GM12873 (cell line): Measurements from ENCODE around the gene CERS6.

Experiments used
- TF ChIP-seq, protein P1 (sequence below): IDR thresholded peaks from 2 replicates; pipeline ENCODE4 v1.5.1; 2012; ENCODE audit warnings: low read depth, mild to moderate bottlenecking, moderate library complexity, low read length, control low read depth; ENCODE audit not compliant: insufficient read depth; ENCODE audit errors: missing control alignments

The CERS6 gene

DNA sequence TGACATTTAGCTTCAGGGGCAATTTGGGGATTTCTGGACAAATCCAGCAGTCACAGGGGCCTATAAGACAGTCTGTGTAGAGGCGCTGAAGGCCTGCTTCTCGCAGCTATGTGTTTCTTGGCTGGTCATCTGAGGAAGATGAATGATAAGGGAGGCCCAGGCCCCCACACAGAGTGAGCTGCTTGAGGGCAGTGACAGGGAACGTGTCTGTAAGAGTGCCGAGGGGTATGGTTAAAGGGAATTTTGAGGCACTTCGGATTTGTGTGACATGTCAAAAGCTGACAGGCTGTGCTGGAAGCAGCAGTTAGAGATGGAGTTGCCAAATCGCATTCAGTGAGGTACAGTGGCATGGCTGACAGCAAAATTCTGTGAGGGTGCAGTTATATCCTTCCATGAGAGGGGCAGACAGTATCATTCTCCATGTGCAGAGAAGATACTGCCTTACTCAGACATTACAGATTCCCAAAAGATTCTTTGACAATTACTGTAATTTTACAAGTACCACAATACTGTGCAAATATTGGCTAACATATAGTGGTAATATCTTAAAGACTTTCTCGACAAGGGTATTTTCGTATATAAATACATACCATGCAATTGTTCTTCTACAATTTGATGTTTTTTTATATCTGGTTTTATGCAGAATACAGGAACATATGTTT is 74.0 kb downstream of the CERS6 start:
- TF ChIP-seq, protein P1, sequence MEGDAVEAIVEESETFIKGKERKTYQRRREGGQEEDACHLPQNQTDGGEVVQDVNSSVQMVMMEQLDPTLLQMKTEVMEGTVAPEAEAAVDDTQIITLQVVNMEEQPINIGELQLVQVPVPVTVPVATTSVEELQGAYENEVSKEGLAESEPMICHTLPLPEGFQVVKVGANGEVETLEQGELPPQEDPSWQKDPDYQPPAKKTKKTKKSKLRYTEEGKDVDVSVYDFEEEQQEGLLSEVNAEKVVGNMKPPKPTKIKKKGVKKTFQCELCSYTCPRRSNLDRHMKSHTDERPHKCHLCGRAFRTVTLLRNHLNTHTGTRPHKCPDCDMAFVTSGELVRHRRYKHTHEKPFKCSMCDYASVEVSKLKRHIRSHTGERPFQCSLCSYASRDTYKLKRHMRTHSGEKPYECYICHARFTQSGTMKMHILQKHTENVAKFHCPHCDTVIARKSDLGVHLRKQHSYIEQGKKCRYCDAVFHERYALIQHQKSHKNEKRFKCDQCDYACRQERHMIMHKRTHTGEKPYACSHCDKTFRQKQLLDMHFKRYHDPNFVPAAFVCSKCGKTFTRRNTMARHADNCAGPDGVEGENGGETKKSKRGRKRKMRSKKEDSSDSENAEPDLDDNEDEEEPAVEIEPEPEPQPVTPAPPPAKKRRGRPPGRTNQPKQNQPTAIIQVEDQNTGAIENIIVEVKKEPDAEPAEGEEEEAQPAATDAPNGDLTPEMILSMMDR = no peak

DNA sequence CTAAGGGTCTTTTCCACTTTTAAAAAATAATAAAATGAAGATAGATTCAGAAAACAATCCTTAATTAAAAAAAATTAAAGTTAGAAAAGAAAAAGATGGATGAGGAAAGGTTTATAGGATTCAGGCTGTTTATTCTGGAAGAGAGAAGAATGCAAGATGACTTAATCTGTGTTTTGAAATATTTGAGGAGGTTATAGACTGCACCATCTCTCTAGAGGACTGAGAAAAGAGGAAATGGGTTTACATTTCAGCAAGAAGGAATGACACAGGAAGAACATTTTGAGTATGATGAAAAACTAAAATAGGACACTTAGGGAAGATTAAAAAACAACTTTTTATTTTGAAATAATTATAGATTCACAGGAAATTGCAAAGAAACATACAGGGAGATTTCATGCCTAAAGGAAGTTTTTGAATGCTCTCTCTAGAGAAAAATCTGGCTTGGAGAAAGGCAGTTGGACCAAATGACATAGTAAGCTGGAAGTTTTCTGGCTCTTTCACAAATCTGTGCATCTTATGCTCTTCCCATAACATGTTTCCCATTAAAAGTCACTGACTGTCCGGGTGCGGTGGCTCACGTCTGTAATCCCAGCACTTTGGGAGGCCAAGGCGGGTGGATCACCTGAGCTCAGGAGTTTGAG is 75.0 kb downstream of the CERS6 start:
- TF ChIP-seq, protein P1 = no peak

DNA sequence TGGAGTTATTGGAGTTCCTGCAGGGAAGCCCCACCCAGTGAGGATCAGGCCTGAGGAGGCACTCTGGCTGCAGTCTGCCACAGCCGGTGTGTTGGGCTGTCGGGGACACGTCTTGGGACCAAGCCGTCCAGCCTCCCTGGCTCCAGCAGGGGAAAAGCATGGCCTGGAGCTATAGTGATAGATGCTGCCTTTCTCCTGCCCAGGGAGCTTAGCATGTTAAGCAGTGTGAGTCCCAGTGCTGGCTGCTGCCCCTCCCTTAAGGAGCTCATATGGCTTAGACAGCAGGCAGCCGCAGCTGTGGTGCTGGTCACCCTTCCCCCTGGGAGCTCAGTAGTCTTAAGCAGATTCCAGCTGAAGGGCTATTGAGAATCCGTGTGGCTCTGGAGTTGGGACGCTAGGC is 78.9 kb downstream of the CERS6 start:
- TF ChIP-seq, protein P1 = no peak

DNA sequence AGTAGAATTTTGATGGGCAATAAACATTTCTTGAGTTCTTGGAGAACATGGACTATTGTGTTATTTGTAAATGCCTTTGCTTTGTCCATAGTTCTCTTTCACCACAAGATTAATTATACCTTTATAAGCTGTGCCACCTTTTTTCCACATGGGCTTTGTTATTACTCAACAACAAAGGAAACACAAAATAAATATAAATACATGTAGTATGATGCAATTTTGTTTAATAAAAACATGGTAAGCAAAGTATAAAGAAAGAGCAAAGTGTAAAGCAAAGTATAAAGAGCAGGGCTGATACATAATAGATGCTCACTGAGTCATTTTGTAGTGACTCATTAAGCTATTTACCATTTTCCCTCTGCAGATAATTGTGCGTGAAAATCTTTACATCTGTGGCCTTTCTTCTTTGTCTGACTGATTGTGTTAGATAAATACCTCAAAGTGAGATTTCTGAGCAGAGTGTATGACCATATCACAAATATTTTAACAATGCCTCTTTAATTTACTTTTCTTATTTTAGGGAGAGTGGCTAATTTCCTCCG is 80.9 kb downstream of the CERS6 start:
- TF ChIP-seq, protein P1 = no peak

DNA sequence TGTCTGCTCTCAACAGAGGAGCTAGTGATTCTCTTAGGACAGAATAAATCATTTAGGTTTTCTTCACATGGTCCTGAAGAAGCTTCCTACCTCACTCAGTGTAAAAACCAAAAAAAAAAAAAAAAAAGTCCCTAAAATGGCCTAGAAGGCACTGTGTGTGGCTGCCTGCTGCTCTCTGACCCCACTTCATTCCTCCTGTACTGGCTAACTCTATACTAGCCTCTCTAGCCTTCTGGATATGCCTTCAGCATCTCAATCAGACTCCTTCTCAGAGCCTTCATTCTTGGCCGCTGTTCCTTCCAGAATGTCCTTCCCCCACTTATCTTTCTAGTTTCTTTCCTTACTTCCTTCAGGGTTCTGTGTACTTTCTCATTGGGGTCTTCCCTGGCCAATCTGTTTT is 82.1 kb downstream of the CERS6 start:
- TF ChIP-seq, protein P1 = no peak

DNA sequence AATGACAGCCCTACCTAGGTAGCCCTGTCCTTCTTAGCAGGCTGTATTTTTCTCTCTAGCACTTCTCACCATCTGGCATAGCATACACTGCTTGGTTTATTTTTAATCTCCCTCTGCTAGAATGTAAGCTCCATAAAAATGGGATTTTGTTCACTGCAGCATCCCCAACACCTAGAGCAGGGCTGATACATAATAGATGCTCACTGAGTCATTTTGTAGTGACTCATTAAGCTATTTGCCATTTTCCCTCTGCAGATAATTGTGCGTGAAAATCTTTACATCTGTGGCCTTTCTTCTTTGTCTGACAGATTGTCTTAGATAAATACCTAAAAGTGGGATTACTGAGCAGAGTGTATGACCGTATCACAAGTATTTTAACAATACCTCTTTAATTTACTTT is 82.5 kb downstream of the CERS6 start:
- TF ChIP-seq, protein P1 = no peak

DNA sequence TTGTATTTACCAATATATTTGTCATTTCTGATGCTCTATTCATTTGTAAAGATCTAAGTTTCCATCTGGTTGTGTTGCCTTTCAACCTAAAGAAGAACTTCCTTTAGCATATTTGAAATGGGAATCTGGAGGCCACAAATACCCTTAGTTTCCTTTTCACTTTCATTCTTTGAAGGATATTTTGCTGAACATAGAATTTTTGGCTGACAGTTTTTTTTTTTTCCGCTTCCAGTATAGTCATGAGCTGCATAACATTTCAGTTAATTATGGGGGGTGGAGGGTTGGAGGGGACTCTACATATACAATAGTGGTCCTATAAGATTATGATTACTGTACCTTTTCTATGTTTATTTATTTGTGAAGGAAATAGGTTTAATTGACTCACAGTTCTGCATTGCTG is 83.9 kb downstream of the CERS6 start:
- TF ChIP-seq, protein P1 = no peak
